Thymus (tissue), 11 donors: ENCODE measurements around the gene PLN. TPM values are rescaled to one million over a fixed set of nuclear protein-coding genes. Genes with fewer than 3 reads are reported as not detected.

ENCODE experiments used
- DNase-seq, 9 donors: peaks; one replicate each; pipeline ENCODE4 v3.0.0-alpha.2; 2013; ENCODE audit warnings: low spot score in 9 of 9, low read depth in 6 of 9, missing footprints in 1 of 9
- H3K27ac ChIP-seq, 2 donors: one replicate each; pipeline ENCODE4 v1.5.1; 2013; ENCODE audit warnings: control low read depth in 1 of 2, low read depth in 1 of 2, low read length in 1 of 2, mild to moderate bottlenecking in 1 of 2, moderate library complexity in 1 of 2
- H3K27me3 ChIP-seq, 2 donors: one replicate each; pipeline ENCODE4 v1.5.1; 2013; ENCODE audit warnings: low read length in 1 of 2; ENCODE audit not compliant: control insufficient read depth in 2 of 2, insufficient read depth in 1 of 2
- H3K36me3 ChIP-seq, 2 donors: one replicate each; pipeline ENCODE4 v1.5.1; 2013; ENCODE audit warnings: low read length in 1 of 2, mild to moderate bottlenecking in 1 of 2, moderate library complexity in 1 of 2; ENCODE audit not compliant: control insufficient read depth in 2 of 2, insufficient read depth in 2 of 2
- H3K4me1 ChIP-seq, 2 donors: one replicate each; pipeline ENCODE4 v1.5.1; 2013; ENCODE audit warnings: low read length in 2 of 2; ENCODE audit not compliant: control insufficient read depth in 2 of 2, insufficient read depth in 2 of 2
- H3K4me3 ChIP-seq, 2 donors: one replicate each; pipeline ENCODE4 v1.5.1; 2013; ENCODE audit warnings: low read length in 2 of 2, control low read depth in 1 of 2, mild to moderate bottlenecking in 1 of 2
- H3K9me3 ChIP-seq, 2 donors: one replicate each; pipeline ENCODE4 v1.5.1; 2013; ENCODE audit warnings: low read length in 1 of 2, mild to moderate bottlenecking in 1 of 2; ENCODE audit not compliant: control insufficient read depth in 2 of 2, insufficient read depth in 1 of 2
- WGBS: extraction: QIAGEN DNeasy Blood & Tissue Kit; methylation state at CpG from one replicate; pipeline ENCODE4 v1.1.7; 2013; 5-methylcytosine and 5-hydroxymethylcytosine counted together
- polyA plus RNA-seq: library from polyadenylated mRNA; stranded (reverse); fragments of 200-250 nt; gene quantifications from one replicate; pipeline ENCODE4 v1.2.3, GENCODE V29; 2013
- total RNA-seq: library from RNA; stranded (reverse); fragments of 120-200 nt; gene quantifications from one replicate; pipeline ENCODE4 v1.2.4, GENCODE V29; 2013
- donor health status: healthy.

PLN gene
- total and polyA plus RNA-seq, 2 donors: 1.3 to 34.1 TPM

DNA sequence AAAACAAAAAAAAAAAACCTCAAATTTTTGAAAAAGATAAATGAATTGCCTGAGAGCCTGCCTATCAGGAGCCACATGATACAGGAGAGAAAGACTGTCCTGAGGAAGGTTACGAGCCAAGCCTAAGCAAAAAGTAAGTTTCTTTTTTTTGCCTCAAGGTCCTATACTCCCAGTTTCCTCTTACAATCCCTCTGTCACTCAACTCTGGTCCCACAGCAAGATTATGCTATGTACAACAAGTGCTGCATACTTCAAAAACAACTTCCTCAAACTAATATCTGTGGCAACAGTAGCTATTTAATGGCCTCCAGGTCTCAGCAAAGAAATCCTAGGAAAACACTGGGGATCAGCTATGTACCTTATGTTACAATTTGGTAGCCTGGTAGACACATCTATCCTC, 46.8 kb downstream of the PLN start:
- H3K4me3 ChIP-seq: no peak overlapping the region
- H3K9me3 ChIP-seq: no peaks in the 10 kb centered on the region
- DNase-seq: no peak
- peaks cover 12 to 14% of the 10 kb centered on the region in 2 donors for H3K36me3 ChIP-seq
- H3K27ac ChIP-seq: no peak overlapping the region
- no peaks in the 10 kb centered on the region for H3K27me3 ChIP-seq
- 96% methylated on average over 1 of the region's 1 CpG for WGBS
- H3K4me1 ChIP-seq: no peaks in the 10 kb centered on the region

DNA sequence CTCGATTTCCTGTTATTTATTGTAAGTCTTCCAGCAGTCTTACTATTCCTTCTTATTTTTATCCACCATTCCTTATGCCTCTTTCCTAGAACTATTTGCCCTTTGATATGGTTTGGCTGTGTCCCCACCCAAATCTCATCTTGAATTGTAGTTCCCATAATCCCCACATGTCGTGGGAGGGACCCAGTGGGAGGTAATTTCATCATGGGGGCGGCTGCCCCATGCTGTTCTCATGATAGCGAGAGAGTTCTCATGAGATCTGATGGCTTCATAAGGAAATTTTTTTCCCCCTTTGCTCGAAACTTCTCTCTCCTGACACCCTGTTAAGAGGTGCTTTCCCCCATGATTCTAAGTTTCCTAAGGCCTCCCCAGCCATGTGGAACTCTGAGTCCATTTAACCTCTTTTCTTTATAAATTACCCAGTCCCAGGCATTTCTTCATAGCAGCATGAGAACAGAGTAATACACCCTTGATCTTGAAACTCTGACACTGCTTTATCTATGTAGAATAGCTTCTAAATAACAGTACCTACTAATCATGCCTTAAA, 48.8 kb downstream of the PLN start:
- Histone ChIP-seq H3K36me3 (peaks cover 2 to 4% of the 10 kb centered on the region in 2 donors), H3K4me3 (no peak overlapping the region), H3K4me1 (no peaks in the 10 kb centered on the region), H3K9me3 (no peaks in the 10 kb centered on the region), H3K27ac (no peak overlapping the region), H3K27me3 (no peaks in the 10 kb centered on the region)
- no peak for DNase-seq
- WGBS: 99% methylated on average over 5 of the region's 5 CpGs

DNA sequence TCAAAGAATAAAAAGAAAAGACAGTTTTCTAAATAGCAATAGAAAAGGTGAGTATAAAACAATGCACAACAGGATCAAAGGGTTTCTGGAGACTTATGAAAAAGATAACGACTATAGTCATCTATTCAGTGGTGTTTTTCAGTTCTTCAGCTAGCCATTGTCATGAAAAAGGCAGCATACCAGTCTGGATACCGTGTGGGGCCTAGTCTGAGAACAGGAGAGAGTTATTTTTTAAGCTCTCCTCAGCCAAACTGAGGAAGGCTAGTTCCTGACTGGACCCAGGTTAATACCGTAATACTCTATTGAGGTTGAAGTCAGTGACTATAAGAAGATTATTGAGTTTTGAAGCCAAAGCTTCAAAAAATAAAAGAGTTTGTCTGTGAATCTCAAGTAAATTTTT, 49.5 kb downstream of the PLN start:
- WGBS: 97% methylated on average over 3 of the region's 3 CpGs
- H3K27me3 ChIP-seq: no peaks in the 10 kb centered on the region
- DNase-seq: no peak
- no peaks in the 10 kb centered on the region for H3K9me3 ChIP-seq
- H3K4me3 ChIP-seq: no peak overlapping the region
- H3K27ac ChIP-seq: no peak overlapping the region
- no peaks in the 10 kb centered on the region for H3K4me1 ChIP-seq
- H3K36me3 ChIP-seq: peaks cover 2 to 4% of the 10 kb centered on the region in 2 donors

DNA sequence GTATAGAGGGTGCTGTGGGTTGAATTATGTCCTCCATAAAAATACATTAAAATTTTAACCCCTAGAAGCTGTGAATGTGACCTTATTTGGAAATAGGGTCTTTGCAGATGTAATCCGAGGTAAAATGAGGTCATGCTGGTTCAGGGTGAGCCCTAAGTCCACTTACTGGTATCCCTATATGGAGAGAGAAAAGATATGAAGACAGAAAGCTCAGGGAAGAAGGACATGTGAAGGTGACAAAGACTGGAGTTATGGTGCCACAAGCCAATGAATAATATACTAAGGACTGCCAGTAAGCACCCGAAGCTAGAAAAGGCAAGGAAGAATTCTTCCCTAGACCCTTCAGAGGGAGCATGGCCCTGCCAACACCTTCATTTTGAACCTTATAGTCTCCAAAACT, 50.2 kb downstream of the PLN start:
- H3K27me3 ChIP-seq: no peaks in the 10 kb centered on the region
- H3K4me3 ChIP-seq: no peak overlapping the region
- WGBS: 97% methylated on average over 2 of the region's 2 CpGs
- H3K27ac ChIP-seq: no peak overlapping the region
- H3K36me3 ChIP-seq: peaks cover 3 to 6% of the 10 kb centered on the region in 2 donors
- no peaks in the 10 kb centered on the region for H3K4me1 ChIP-seq
- no peak for DNase-seq
- peaks cover 0 to 1% of the 10 kb centered on the region in 2 donors for H3K9me3 ChIP-seq

DNA sequence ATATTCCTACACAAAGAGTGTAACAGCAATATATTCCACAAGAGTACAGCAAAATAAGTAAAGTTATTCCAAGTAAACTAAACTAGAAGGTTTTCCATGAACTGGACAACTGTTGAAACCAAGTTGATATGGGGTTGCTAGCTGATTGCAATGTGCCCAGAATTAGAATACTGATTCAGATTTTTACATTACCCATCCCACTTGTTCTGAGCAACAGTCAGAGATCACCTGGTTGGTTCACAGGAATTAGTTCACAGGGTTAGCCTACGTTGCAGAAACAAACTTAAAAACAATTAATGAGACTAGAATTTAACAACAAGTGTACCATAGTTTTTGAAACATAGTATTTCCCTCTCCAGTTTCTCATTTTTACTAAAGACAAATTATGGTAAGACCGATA, 54.2 kb downstream of the PLN start:
- H3K27ac ChIP-seq: no peak overlapping the region
- no peak overlapping the region for H3K4me3 ChIP-seq
- peaks cover 1 to 4% of the 10 kb centered on the region in 2 donors for H3K9me3 ChIP-seq
- DNase-seq: no peak
- no peaks in the 10 kb centered on the region for H3K27me3 ChIP-seq
- 98% methylated on average over 2 of the region's 2 CpGs for WGBS
- H3K4me1 ChIP-seq: no peaks in the 10 kb centered on the region
- peaks cover 2 to 8% of the 10 kb centered on the region in 2 donors for H3K36me3 ChIP-seq

DNA sequence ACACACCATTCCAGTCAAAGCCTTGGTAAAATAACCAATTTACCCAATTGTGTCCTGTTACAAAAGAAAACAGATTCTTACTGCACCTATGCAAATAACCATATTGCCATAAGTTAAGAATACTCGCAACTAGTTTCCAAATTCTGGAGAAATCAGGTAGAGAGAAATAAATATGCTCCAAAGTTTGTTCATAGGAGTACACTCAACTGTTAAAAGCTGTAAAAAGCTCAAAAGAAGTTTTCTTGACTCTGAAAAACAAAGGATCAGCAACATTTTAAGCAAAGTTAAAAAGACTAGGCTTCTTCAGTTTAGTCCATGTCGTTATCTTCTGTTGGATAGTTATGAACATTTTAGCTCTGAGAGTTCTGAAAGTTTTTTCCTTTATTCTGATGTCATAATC, 55.3 kb downstream of the PLN start:
- no peak overlapping the region for H3K27ac ChIP-seq
- no peaks in the 10 kb centered on the region for H3K4me1 ChIP-seq
- peaks cover 6 to 8% of the 10 kb centered on the region in 2 donors for H3K36me3 ChIP-seq
- no peak for DNase-seq
- WGBS: 98% methylated on average over 2 of the region's 2 CpGs
- H3K9me3 ChIP-seq: peaks cover 1 to 4% of the 10 kb centered on the region in 2 donors
- H3K27me3 ChIP-seq: no peaks in the 10 kb centered on the region
- no peak overlapping the region for H3K4me3 ChIP-seq

DNA sequence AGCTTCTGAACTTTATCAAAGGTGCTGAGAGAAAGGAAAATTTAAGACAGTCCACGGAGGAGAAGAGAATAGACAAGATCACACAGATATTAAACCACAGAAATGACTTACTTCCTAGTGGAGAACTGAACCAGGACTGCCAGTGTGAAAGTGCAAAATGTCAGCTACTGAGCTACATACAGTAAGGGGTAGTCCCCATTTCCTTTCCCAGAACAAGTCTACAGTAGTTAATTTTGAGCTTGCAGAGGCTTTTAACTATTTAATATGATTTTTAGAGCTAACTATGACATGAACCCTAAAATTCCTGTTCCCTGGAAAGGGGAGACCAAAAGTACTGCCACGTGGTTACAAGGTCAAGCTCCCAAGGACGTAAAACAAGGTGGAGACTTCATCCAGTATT, 58.2 kb downstream of the PLN start:
- Histone ChIP-seq H3K9me3 (peaks cover 1 to 4% of the 10 kb centered on the region in 2 donors), H3K36me3 (peaks cover 6% of the 10 kb centered on the region in 2 donors), H3K4me1 (no peaks in the 10 kb centered on the region), H3K4me3 (no peak overlapping the region), H3K27me3 (no peaks in the 10 kb centered on the region), H3K27ac (no peak overlapping the region)
- WGBS: 64% methylated on average over 3 of the region's 3 CpGs
- DNase-seq: peak in 1 of 9 donors; percentile 28

DNA sequence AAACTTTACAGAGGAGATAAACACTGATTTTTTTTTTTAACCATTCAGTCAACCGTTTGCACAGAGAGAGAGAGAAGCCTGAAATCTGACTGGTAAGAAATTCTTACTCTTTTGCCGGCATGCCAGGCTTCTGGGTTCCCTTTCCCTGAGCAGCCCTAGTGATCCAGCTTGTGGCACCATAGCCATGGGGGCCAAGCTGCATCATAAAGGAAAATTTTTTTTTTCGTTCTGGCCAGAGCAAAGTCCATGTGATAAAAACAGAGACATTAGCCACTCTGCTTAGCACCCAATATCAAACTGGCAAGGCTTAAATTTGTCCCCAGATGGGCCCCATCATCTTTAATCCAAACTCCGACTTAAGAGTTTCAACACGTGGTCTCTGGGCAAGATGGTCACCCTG, 58.8 kb downstream of the PLN start:
- WGBS: 95% methylated on average over 5 of the region's 5 CpGs
- Histone ChIP-seq H3K27me3 (no peaks in the 10 kb centered on the region), H3K27ac (no peak overlapping the region), H3K36me3 (peaks cover 6% of the 10 kb centered on the region in 2 donors), H3K4me3 (no peak overlapping the region), H3K9me3 (peaks cover 1 to 4% of the 10 kb centered on the region in 2 donors), H3K4me1 (no peaks in the 10 kb centered on the region)
- DNase-seq: no peak
